IMR-90 (cell line): ENCODE data around the gene GALR1. TPM values are rescaled to one million over a fixed set of nuclear protein-coding genes. Genes with fewer than 3 reads are reported as not detected.

Experiments
- ATAC-seq: fragments of 200-7000 bp; cut with Tn5 transposase; 2 replicates; pipeline ENCODE4 v1.9.1; 2020; ENCODE audit warnings: low read depth, mild to moderate bottlenecking, moderate library complexity
- BruUV-seq: library from RNA; stranded (reverse); fragments of 400-500 nt; replicated peaks from 2 replicates; lab custom pipeline; 2021; lab: Mats Ljungman, UMichigan
- CTCF ChIA-PET: fragments of 300-600 bp; formaldehyde crosslinking; extraction: SDS; loops from one replicate; lab custom pipeline; 2021; ENCODE audit warnings: antibody characterized with exemption; lab: Yijun Ruan, JAX
- POLR2A ChIA-PET: fragments of 300-600 bp; sonication (Branson Sonifier 250); formaldehyde crosslinking; loops from one replicate; lab custom pipeline; 2022; ENCODE audit warnings: antibody characterized with exemption; ENCODE audit not compliant: unreplicated experiment; lab: Charles Lee
- DNase-seq: peaks from one replicate; pipeline ENCODE4 v3.0.0; 2013
- H2AFZ ChIP-seq: replicated peaks from 2 replicates; pipeline ENCODE3; 2013; ENCODE audit warnings: low read length, mild to moderate bottlenecking; ENCODE audit not compliant: poor library complexity
- H2AK5ac ChIP-seq: 2 replicates; pipeline ENCODE4 v1.6.1; 2013; ENCODE audit warnings: low read depth, low read length, inconsistent platforms
- H2AK9ac ChIP-seq: replicated peaks from 2 replicates; pipeline ENCODE3; 2013; ENCODE audit warnings: mild to moderate bottlenecking, low read depth, low read length, moderate library complexity; ENCODE audit not compliant: poor library complexity
- H2BK120ac ChIP-seq: 2 replicates; pipeline ENCODE4 v1.6.1; 2013; ENCODE audit warnings: low read depth, low read length, inconsistent platforms
- H2BK15ac ChIP-seq: 3 replicates; pipeline ENCODE4 v1.6.1; 2013; ENCODE audit warnings: low read depth, low read length, inconsistent platforms
- H2BK20ac ChIP-seq: 2 replicates; pipeline ENCODE4 v1.6.1; 2013; ENCODE audit warnings: low read depth, mild to moderate bottlenecking, inconsistent platforms, low read length, moderate library complexity
- H2BK5ac ChIP-seq: 2 replicates; pipeline ENCODE4 v1.6.1; 2013; ENCODE audit warnings: mild to moderate bottlenecking, low read depth, low read length, inconsistent platforms; ENCODE audit not compliant: poor library complexity, severe bottlenecking
- H3K14ac ChIP-seq: replicated peaks from 2 replicates; pipeline ENCODE4 v1.6.1; 2013; ENCODE audit warnings: low read depth, low read length, inconsistent platforms
- H3K18ac ChIP-seq: 2 replicates; pipeline ENCODE4 v1.6.1; 2013; ENCODE audit warnings: low read depth, low read length, control low read depth
- H3K23ac ChIP-seq: 2 replicates; pipeline ENCODE4 v1.6.1; 2013; ENCODE audit warnings: low read depth, low read length, inconsistent platforms
- H3K27ac ChIP-seq: 2 replicates; pipeline ENCODE4 v1.5.1; 2013; ENCODE audit warnings: mild to moderate bottlenecking, control low read depth, low read length; ENCODE audit not compliant: insufficient read depth
- H3K27me3 ChIP-seq: 2 replicates; pipeline ENCODE4 v1.6.1; 2013; ENCODE audit warnings: low read length; ENCODE audit not compliant: control insufficient read depth, insufficient read depth
- H3K36me3 ChIP-seq: 2 replicates; pipeline ENCODE4 v1.6.1; 2013; ENCODE audit warnings: low read length, mixed read lengths; ENCODE audit not compliant: control insufficient read depth, insufficient read depth
- H3K4ac ChIP-seq: 2 replicates; pipeline ENCODE4 v1.6.1; 2013; ENCODE audit warnings: low read depth, low read length, inconsistent platforms
- H3K4me1 ChIP-seq: 2 replicates; pipeline ENCODE4 v1.6.1; 2013; ENCODE audit warnings: low read length, mixed read lengths; ENCODE audit not compliant: control insufficient read depth, insufficient read depth
- H3K4me2 ChIP-seq: 2 replicates; pipeline ENCODE4 v1.6.1; 2013; ENCODE audit warnings: low read depth, mild to moderate bottlenecking, control low read depth, low read length, moderate library complexity
- H3K4me3 ChIP-seq: 2 replicates; pipeline ENCODE4 v1.5.1; 2013; ENCODE audit warnings: low read depth, mild to moderate bottlenecking, control low read depth, low read length, moderate library complexity; ENCODE audit not compliant: insufficient read depth
- H3K56ac ChIP-seq: 2 replicates; pipeline ENCODE4 v1.6.1; 2013; ENCODE audit warnings: low read length, inconsistent platforms; ENCODE audit not compliant: insufficient read depth; ENCODE audit errors: extremely low read depth
- H3K79me1 ChIP-seq, 2 experiments: 2 replicates each; pipeline ENCODE4 v1.6.1; 2013; ENCODE audit warnings: low read length in 2 of 2, inconsistent platforms in 1 of 2, low read depth in 1 of 2
- H3K9ac ChIP-seq: 2 replicates; pipeline ENCODE4 v1.6.1; 2013; ENCODE audit warnings: low read depth, low read length, control low read depth
- H3K9me1 ChIP-seq: 2 replicates; pipeline ENCODE4 v1.6.1; 2013; ENCODE audit warnings: low read length, inconsistent platforms; ENCODE audit not compliant: insufficient read depth
- H3K9me3 ChIP-seq: 2 replicates; pipeline ENCODE4 v1.6.1; 2013; ENCODE audit warnings: low read length; ENCODE audit not compliant: control insufficient read depth, insufficient read depth
- H4K20me1 ChIP-seq: 2 replicates; pipeline ENCODE4 v1.6.1; 2013; ENCODE audit warnings: low read length, inconsistent platforms; ENCODE audit not compliant: insufficient read depth
- H4K5ac ChIP-seq: 2 replicates; pipeline ENCODE4 v1.6.1; 2013; ENCODE audit warnings: mild to moderate bottlenecking, low read depth, low read length, control low read depth
- H4K8ac ChIP-seq, 2 experiments: 2 replicates each; pipeline ENCODE4 v1.6.1; 2013; ENCODE audit warnings: low read depth in 2 of 2, low read length in 2 of 2, control low read depth in 1 of 2, inconsistent platforms in 1 of 2
- H4K91ac ChIP-seq: 2 replicates; pipeline ENCODE4 v1.6.1; 2013; ENCODE audit warnings: low read depth, low read length, inconsistent platforms; ENCODE audit not compliant: insufficient read depth
- BHLHE40 ChIP-seq: fragments of 150-350 bp; IDR thresholded peaks from 2 replicates; pipeline ENCODE4 v1.6.1; 2016; ENCODE audit warnings: mild to moderate bottlenecking, low read depth, low read length
- CEBPB ChIP-seq: IDR thresholded peaks from 2 replicates; pipeline ENCODE4 v1.6.1; 2012; ENCODE audit warnings: low read depth, low read length, improper control_type of control experiment
- CTCF ChIP-seq: conservative IDR thresholded peaks from 2 replicates; pipeline ENCODE4 v1.5.1; 2012; ENCODE audit warnings: mild to moderate bottlenecking, low read depth, low read length, improper control_type of control experiment
- ELK1 ChIP-seq: fragments of 150-350 bp; IDR thresholded peaks from 2 replicates; pipeline ENCODE4 v1.6.1; 2016; ENCODE audit warnings: low read depth, mild to moderate bottlenecking, low read length, moderate library complexity, borderline replicate concordance
- FOS ChIP-seq: fragments of 150-350 bp; IDR thresholded peaks from 2 replicates; pipeline ENCODE4 v1.6.1; 2016; ENCODE audit warnings: low read depth, low read length
- MAFK ChIP-seq: IDR thresholded peaks from 2 replicates; pipeline ENCODE4 v1.6.1; 2012; ENCODE audit warnings: low read depth, low read length, improper control_type of control experiment
- MAZ ChIP-seq: IDR thresholded peaks from 2 replicates; pipeline ENCODE4 v1.6.1; 2012; ENCODE audit warnings: low read depth, mild to moderate bottlenecking, low read length, improper control_type of control experiment, moderate library complexity, borderline replicate concordance
- MXI1 ChIP-seq: IDR thresholded peaks from 2 replicates; pipeline ENCODE4 v1.6.1; 2012; ENCODE audit warnings: low read depth, mild to moderate bottlenecking, low read length, moderate library complexity, borderline replicate concordance
- NFE2L2 ChIP-seq: fragments of 150-350 bp; IDR thresholded peaks from 2 replicates; pipeline ENCODE4 v1.6.1; 2016; ENCODE audit warnings: low read depth, mild to moderate bottlenecking, low read length
- POLR2A ChIP-seq: IDR thresholded peaks from 2 replicates; pipeline ENCODE4 v1.6.1; 2012; ENCODE audit warnings: mild to moderate bottlenecking, low read depth, low read length
- RAD21 ChIP-seq: IDR thresholded peaks from 2 replicates; pipeline ENCODE4 v1.6.1; 2012; ENCODE audit warnings: low read length, improper control_type of control experiment
- RCOR1 ChIP-seq: IDR thresholded peaks from 2 replicates; pipeline ENCODE4 v1.6.1; 2012; ENCODE audit warnings: mild to moderate bottlenecking, low read length, improper control_type of control experiment; ENCODE audit not compliant: insufficient replicate concordance
- RFX5 ChIP-seq: IDR thresholded peaks from 2 replicates; pipeline ENCODE4 v1.8.0; 2012; ENCODE audit warnings: low read depth, mild to moderate bottlenecking, low read length, moderate library complexity
- SMC3 ChIP-seq: fragments of 150-350 bp; IDR thresholded peaks from 2 replicates; pipeline ENCODE4 v1.6.1; 2016; ENCODE audit warnings: low read depth, mild to moderate bottlenecking, antibody characterized with exemption, low read length, moderate library complexity
- USF2 ChIP-seq: fragments of 150-350 bp; IDR thresholded peaks from 2 replicates; pipeline ENCODE4 v1.6.1; 2017; ENCODE audit warnings: mild to moderate bottlenecking, antibody characterized with exemption, low read length, low read depth
- WGBS, 2 experiments: methylation state at CpG; one replicate each; pipeline versions ENCODE4 v1.1.5 to v1.1.7; 2013; ENCODE audit warnings: missing lambda C conversion rate in 2 of 2; ENCODE audit not compliant: insufficient read length in 1 of 2; ENCODE audit errors: extremely low coverage in 2 of 2; 5-methylcytosine and 5-hydroxymethylcytosine counted together
- dilution Hi-C: fragments of 300-500 bp; cut with HindIII; formaldehyde crosslinking; loops from one replicate; pipeline ENCODE4 v1.14.3; 2018; ENCODE audit warnings: low sequenced_read_pairs; ENCODE audit not compliant: unreplicated experiment
- in situ Hi-C: fragments of 300-500 bp; cut with MboI; formaldehyde crosslinking; loops from 3 replicates; pipeline ENCODE4 v1.14.3; 2019; ENCODE audit warnings: low sequenced_read_pairs, inconsistent platforms, mixed read lengths
- intact Hi-C: fragments of 100-400 bp; cut with micrococcal nuclease; formaldehyde crosslinking; loops from 2 replicates; pipeline ENCODE4 v1.10.0; 2022
- polyA plus RNA-seq, 3 experiments: library from polyadenylated mRNA; depleted of rRNA; stranded (reverse); fragments of >200 nt; gene quantifications; 2 replicates each; pipeline ENCODE4 v1.2.3, GENCODE V29; 2012; ENCODE audit warnings: low replicate concordance in 1 of 3
- total RNA-seq: library from RNA; depleted of rRNA; stranded (reverse); fragments of >200 nt; gene quantifications from 2 replicates; pipeline ENCODE4 v1.2.3, GENCODE V29; 2012

Gene GALR1
- total and polyA plus RNA-seq, 2 of the 4 experiments (the other 2 are of a cell fraction) = not detected

- Histone ChIP-seq H3K9me1 (no peaks in the 10 kb centered on the region), H4K8ac (no peak overlapping the region), H3K9ac (no peak overlapping the region), H3K4me1 (no peaks in the 10 kb centered on the region), H3K56ac (no peak overlapping the region), H4K91ac (no peak overlapping the region), H3K79me1 (no peaks in the 10 kb centered on the region), H3K23ac (no peak overlapping the region), H3K27ac (no peak overlapping the region), H2AK9ac (no peak overlapping the region), H2BK120ac (no peak overlapping the region), H2AFZ (no peak overlapping the region), H3K14ac (no peak overlapping the region), H3K4ac (no peak overlapping the region), H3K18ac (no peak overlapping the region), H2AK5ac (no peak overlapping the region), H4K5ac (no peak overlapping the region), H3K9me3 (no peaks in the 10 kb centered on the region; the same call in 1 of the 2 replicates), H3K27me3 (no peaks in the 10 kb centered on the region), H4K20me1 (no peaks in the 10 kb centered on the region), H2BK15ac (no peak overlapping the region), H3K4me2 (no peak overlapping the region), H2BK20ac (no peak overlapping the region), H3K4me3 (no peak overlapping the region), H3K36me3 (no peaks in the 10 kb centered on the region), H2BK5ac (no peak overlapping the region)
- 0 to 100% methylated on average over 1 to 3 of the region's 9 CpGs for WGBS, 2 experiments
- peak; percentile 85 for ATAC-seq
- no TSS peak for BruUV-seq
- intact Hi-C loops (no loop called here), in situ Hi-C loops (no loop called here), dilution Hi-C loops (no loop called here)
- peak; percentile 42 for DNase-seq
- ChIA-PET CTCF (no interaction called here), POLR2A (no interaction called here)
- TF ChIP-seq MXI1 (no peak), SMC3 (no peak), USF2 (no peak), FOS (no peak), ELK1 (no peak), MAZ (no peak), RAD21 (no peak), RFX5 (no peak), NFE2L2 (no peak), RCOR1 (no peak), CTCF (no peak), CEBPB (no peak), POLR2A (no peak), MAFK (no peak), BHLHE40 (no peak)
These were observed 22.2 kb downstream of the GALR1 start for GRCh38 chr18:77271576-77272481.
